Activated CD4-positive, alpha-beta T cell treated with anti-CD3 and anti-CD28 coated beads, Interleukin-2, Interleukin-6, amounts not matched to agents 100 ng/mL and 50 ng/mL, durations not matched to agents 16 hours and 8 hours (primary cell): ENCODE results near the gene KCNJ16.

ENCODE experiments used
- DNase-seq: peaks from one replicate; pipeline ENCODE4 v3.0.0-alpha.2; 2020

KCNJ16 gene

GRCh38 chr17:70070305-70071027 lies 4.6 kb upstream of the KCNJ16 start:
- no peak for DNase-seq

GRCh38 chr17:70071127-70071526 lies 3.9 kb upstream of the KCNJ16 start:
- DNase-seq = no peak

- no peak for DNase-seq
These were observed 3.4 kb upstream of the KCNJ16 start for GRCh38 chr17:70071620-70072019.

GRCh38 chr17:70072546-70073309 lies 2.3 kb upstream of the KCNJ16 start:
- DNase-seq = no peak

- DNase-seq = no peak
These were observed 1.7 kb upstream of the KCNJ16 start for GRCh38 chr17:70073310-70073709.

- DNase-seq = no peak
These were observed 1.2 kb upstream of the KCNJ16 start for GRCh38 chr17:70073799-70074198.

- no peak for DNase-seq
These were observed 692 bp upstream of the KCNJ16 start for GRCh38 chr17:70074236-70074830.

GRCh38 chr17:70076189-70076588 lies 1.2 kb downstream of the KCNJ16 start:
- DNase-seq = no peak

- no peak for DNase-seq
These were observed 1.8 kb downstream of the KCNJ16 start for GRCh38 chr17:70076831-70077230.

GRCh38 chr17:70078549-70078948 lies 3.5 kb downstream of the KCNJ16 start:
- DNase-seq = no peak

GRCh38 chr17:70078994-70079531 lies 4.0 kb downstream of the KCNJ16 start:
- no peak for DNase-seq

- DNase-seq = no peak
These were observed 5.7 kb downstream of the KCNJ16 start for GRCh38 chr17:70080541-70081347.

- no peak for DNase-seq
These were observed 6.9 kb downstream of the KCNJ16 start for GRCh38 chr17:70081885-70082284.

- no peak for DNase-seq
These were observed 9.5 kb downstream of the KCNJ16 start for GRCh38 chr17:70084476-70084875.

GRCh38 chr17:70086516-70086915 lies 11.5 kb downstream of the KCNJ16 start:
- DNase-seq = no peak

- no peak for DNase-seq
These were observed 14.6 kb downstream of the KCNJ16 start for GRCh38 chr17:70089513-70090148.

GRCh38 chr17:70091005-70091568 lies 16.1 kb downstream of the KCNJ16 start:
- DNase-seq = peak; percentile 1

- no peak for DNase-seq
These were observed 16.7 kb downstream of the KCNJ16 start for GRCh38 chr17:70091696-70092095.

- no peak for DNase-seq
These were observed 18.1 kb downstream of the KCNJ16 start for GRCh38 chr17:70093163-70093562.

- no peak for DNase-seq
These were observed 20.4 kb downstream of the KCNJ16 start for GRCh38 chr17:70095455-70095854.

- no peak for DNase-seq
These were observed 21.8 kb downstream of the KCNJ16 start for GRCh38 chr17:70096861-70097260.

GRCh38 chr17:70098030-70098429 lies 23.0 kb downstream of the KCNJ16 start:
- DNase-seq = no peak
